ENCODE measurements around the gene CORT. TPM values are rescaled to one million over a fixed set of nuclear protein-coding genes. Genes with fewer than 3 reads are reported as not detected.
"Not testable (repeated sequence)": the region's sequence is repeated elsewhere in the genome, so short reads cannot be mapped to it uniquely, and the experiment has no call there.

Gene CORT
- total RNA-seq, 2 donors from 2014 or later, result not detected

GRCh38 chr1:10451287-10451686 is 1.5 kb downstream of the CORT start:
- H3K27me3 ChIP-seq, result no peaks in the 10 kb centered on the region
- intact Hi-C loops (cut with DNase I), result no loop called here
- ATAC-seq, result no peak
- WGBS, 2 donors, result 27 to 33% methylated on average over 10 of the region's 10 CpGs
- H3K4me1 ChIP-seq, result no peaks in the 10 kb centered on the region
- H3K36me3 ChIP-seq (replicated peaks in 1 of 2; ENCODE audit: insufficient read depth in 1 of 2, low read depth in 2 of 2), result no peaks in the 10 kb centered on the region
- no peak for DNase-seq
- no peak for TF ChIP-seq POLR2A (IDR thresholded peaks at IDR 0.05)
- TF ChIP-seq, protein P1, sequence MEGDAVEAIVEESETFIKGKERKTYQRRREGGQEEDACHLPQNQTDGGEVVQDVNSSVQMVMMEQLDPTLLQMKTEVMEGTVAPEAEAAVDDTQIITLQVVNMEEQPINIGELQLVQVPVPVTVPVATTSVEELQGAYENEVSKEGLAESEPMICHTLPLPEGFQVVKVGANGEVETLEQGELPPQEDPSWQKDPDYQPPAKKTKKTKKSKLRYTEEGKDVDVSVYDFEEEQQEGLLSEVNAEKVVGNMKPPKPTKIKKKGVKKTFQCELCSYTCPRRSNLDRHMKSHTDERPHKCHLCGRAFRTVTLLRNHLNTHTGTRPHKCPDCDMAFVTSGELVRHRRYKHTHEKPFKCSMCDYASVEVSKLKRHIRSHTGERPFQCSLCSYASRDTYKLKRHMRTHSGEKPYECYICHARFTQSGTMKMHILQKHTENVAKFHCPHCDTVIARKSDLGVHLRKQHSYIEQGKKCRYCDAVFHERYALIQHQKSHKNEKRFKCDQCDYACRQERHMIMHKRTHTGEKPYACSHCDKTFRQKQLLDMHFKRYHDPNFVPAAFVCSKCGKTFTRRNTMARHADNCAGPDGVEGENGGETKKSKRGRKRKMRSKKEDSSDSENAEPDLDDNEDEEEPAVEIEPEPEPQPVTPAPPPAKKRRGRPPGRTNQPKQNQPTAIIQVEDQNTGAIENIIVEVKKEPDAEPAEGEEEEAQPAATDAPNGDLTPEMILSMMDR (IDR thresholded peaks at IDR 0.05), result no peak
- H3K9me3 ChIP-seq, result no peaks in the 10 kb centered on the region
- H3K27ac ChIP-seq, result no peak overlapping the region
- H3K4me3 ChIP-seq, result no peak overlapping the region

DNA sequence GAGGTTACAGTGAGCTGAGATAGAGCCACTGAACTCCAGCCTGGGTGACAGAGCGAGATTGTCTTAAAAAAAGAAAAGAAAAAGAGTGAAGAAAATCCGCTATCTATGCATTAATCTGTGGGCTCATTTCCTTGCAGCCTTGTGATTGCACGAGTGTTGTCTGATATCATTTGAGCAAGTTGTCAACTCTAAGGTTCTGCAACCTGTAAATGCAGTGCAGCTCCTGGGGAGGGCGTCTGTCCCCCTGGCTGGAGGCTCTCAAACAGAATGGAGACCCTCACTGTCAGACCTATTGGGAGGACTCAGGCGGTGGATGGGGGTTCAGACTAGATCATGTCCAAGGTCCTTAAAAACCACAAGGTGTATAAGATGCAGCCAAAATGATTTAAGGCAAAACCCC is 6.2 kb downstream of the CORT start:
- intact Hi-C loops (cut with DNase I), result no loop called here
- 89 to 98% methylated on average over 5 of the region's 5 CpGs for WGBS, 2 donors
- H3K27me3 ChIP-seq, result no peaks in the 10 kb centered on the region
- DNase-seq, result no peak
- H3K4me3 ChIP-seq, result no peak overlapping the region
- no peaks in the 10 kb centered on the region for H3K9me3 ChIP-seq
- H3K36me3 ChIP-seq (replicated peaks in 1 of 2; ENCODE audit: insufficient read depth in 1 of 2, low read depth in 2 of 2), result peaks cover 0 to under 1% of the 10 kb centered on the region in 2 donors
- H3K4me1 ChIP-seq, result no peaks in the 10 kb centered on the region
- no peak for ATAC-seq
- TF ChIP-seq, protein P1 (IDR thresholded peaks at IDR 0.05), result no peak
- TF ChIP-seq POLR2A (IDR thresholded peaks at IDR 0.05), result no peak
- no peak overlapping the region for H3K27ac ChIP-seq

GRCh38 chr1:10456661-10457060 is 6.8 kb downstream of the CORT start:
- Histone ChIP-seq H3K36me3 (replicated peaks in 1 of 2; ENCODE audit: insufficient read depth in 1 of 2, low read depth in 2 of 2) (peaks cover 0 to 3% of the 10 kb centered on the region in 2 donors), H3K9me3 (no peaks in the 10 kb centered on the region), H3K4me1 (no peaks in the 10 kb centered on the region), H3K27me3 (no peaks in the 10 kb centered on the region), H3K4me3 (no peak overlapping the region), H3K27ac (no peak overlapping the region)
- DNase-seq (no peak), ATAC-seq (no peak)
- intact Hi-C loops (cut with DNase I), result no loop called here
- TF ChIP-seq POLR2A (IDR thresholded peaks at IDR 0.05), result no peak
- TF ChIP-seq, protein P1 (IDR thresholded peaks at IDR 0.05), result no peak
- 78 to 85% methylated on average over 7 of the region's 7 CpGs for WGBS, 2 donors

GRCh38 chr1:10457462-10457861 is 7.6 kb downstream of the CORT start:
- H3K9me3 ChIP-seq; H3K36me3 ChIP-seq (replicated peaks in 1 of 2; ENCODE audit: insufficient read depth in 1 of 2, low read depth in 2 of 2); DNase-seq; H3K4me3 ChIP-seq; H3K27ac ChIP-seq; ATAC-seq; intact Hi-C loops (cut with DNase I); H3K4me1 ChIP-seq; H3K27me3 ChIP-seq: not testable (repeated sequence)
- WGBS, 2 donors, result 64 to 67% methylated on average over 7 of the region's 7 CpGs

GRCh38 chr1:10457875-10458274 is 8.0 kb downstream of the CORT start:
- TF ChIP-seq, protein P1 (IDR thresholded peaks at IDR 0.05), result no peak
- TF ChIP-seq POLR2A (IDR thresholded peaks at IDR 0.05), result no peak
- H3K36me3 ChIP-seq (replicated peaks in 1 of 2; ENCODE audit: insufficient read depth in 1 of 2, low read depth in 2 of 2), result peaks cover 0 to 10% of the 10 kb centered on the region in 2 donors
- no peaks in the 10 kb centered on the region for H3K9me3 ChIP-seq
- H3K27ac ChIP-seq, result no peak overlapping the region
- DNase-seq (no peak), ATAC-seq (no peak)
- H3K27me3 ChIP-seq, result no peaks in the 10 kb centered on the region
- WGBS, 2 donors, result 74 to 75% methylated on average over 9 of the region's 9 CpGs
- no peak overlapping the region for H3K4me3 ChIP-seq
- intact Hi-C loops (cut with DNase I), result no loop called here
- no peaks in the 10 kb centered on the region for H3K4me1 ChIP-seq
